ENCODE data around the gene ASB5. TPM values are rescaled to one million over a fixed set of nuclear protein-coding genes. Genes with fewer than 3 reads are reported as not detected.

The ASB5 gene
- total and polyA plus RNA-seq, 10 donors = 0.06 to 0.50 TPM; not detected in 8

DNA sequence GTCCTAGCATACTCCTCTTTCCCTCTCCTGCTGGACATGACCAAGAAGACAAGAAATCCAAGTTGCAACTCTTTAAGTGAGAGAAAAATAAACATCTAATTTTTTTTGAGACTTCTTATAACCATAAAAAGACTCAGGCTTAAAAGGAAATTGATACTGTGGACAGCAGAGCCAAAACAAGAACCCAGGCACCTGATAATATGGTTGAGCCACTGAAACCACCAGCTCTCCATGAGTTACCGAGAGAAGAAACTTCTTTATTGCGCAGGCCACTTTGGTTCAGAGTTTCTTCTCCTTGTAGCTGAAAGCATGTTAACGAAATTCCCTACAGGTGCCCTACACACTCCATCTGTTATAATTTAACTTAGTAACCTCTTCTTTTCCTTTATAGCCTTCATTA is 39.4 kb upstream of the ASB5 start:
- TF ChIP-seq POLR2A (IDR thresholded peaks at IDR 0.05) (no peak), POLR2AphosphoS5 (IDR thresholded peaks at IDR 0.05) (no peak)
- TF ChIP-seq, protein P1, sequence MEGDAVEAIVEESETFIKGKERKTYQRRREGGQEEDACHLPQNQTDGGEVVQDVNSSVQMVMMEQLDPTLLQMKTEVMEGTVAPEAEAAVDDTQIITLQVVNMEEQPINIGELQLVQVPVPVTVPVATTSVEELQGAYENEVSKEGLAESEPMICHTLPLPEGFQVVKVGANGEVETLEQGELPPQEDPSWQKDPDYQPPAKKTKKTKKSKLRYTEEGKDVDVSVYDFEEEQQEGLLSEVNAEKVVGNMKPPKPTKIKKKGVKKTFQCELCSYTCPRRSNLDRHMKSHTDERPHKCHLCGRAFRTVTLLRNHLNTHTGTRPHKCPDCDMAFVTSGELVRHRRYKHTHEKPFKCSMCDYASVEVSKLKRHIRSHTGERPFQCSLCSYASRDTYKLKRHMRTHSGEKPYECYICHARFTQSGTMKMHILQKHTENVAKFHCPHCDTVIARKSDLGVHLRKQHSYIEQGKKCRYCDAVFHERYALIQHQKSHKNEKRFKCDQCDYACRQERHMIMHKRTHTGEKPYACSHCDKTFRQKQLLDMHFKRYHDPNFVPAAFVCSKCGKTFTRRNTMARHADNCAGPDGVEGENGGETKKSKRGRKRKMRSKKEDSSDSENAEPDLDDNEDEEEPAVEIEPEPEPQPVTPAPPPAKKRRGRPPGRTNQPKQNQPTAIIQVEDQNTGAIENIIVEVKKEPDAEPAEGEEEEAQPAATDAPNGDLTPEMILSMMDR (IDR thresholded peaks at IDR 0.05 in 8 of 11, conservative IDR thresholded peaks at IDR 0.05 in 3 of 11) = no peak
- Histone ChIP-seq H3K36me3 (no peaks in the 10 kb centered on the region), H3K4me1 (no peaks in the 10 kb centered on the region), H3K4me3 (no peak overlapping the region), H3K9me3 (no peaks in the 10 kb centered on the region), H3K27ac (no peak overlapping the region), H3K27me3 (replicated peaks in 1 of 7) (peaks cover 0 to 20% (median 0%) of the 10 kb centered on the region in 7 donors)
- no peak for DNase-seq
- intact Hi-C loops (cut with DNase I; ENCODE audit: low total_unique reads) = no loop called here
- 79 to 90% (median 85%) methylated on average over 3 of the region's 3 CpGs for WGBS, 5 donors

DNA sequence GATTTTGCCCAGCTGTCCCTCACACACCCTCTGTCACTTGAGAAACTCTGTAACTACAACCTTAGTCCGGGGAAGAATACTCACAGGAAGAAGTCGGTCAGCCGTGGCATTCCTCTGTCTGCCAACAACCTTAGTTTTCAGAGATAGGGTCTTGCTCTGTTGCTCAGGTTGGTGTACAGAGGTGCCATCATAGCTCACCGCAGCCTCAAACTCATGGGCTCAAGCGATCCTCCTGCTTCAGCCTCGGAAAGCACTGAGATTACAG is 38.6 kb upstream of the ASB5 start:
- Histone ChIP-seq H3K9me3 (no peaks in the 10 kb centered on the region), H3K27me3 (replicated peaks in 1 of 7) (peaks cover 0 to 27% (median 0%) of the 10 kb centered on the region in 7 donors), H3K27ac (no peak overlapping the region), H3K4me3 (no peak overlapping the region), H3K36me3 (no peaks in the 10 kb centered on the region), H3K4me1 (no peaks in the 10 kb centered on the region)
- TF ChIP-seq POLR2A (IDR thresholded peaks at IDR 0.05) (no peak), POLR2AphosphoS5 (IDR thresholded peaks at IDR 0.05) (no peak)
- TF ChIP-seq, protein P1 (IDR thresholded peaks at IDR 0.05 in 8 of 11, conservative IDR thresholded peaks at IDR 0.05 in 3 of 11) = no peak
- no peak for DNase-seq
- WGBS, 5 donors = 76 to 83% (median 82%) methylated on average over 6 of the region's 6 CpGs
- intact Hi-C loops (cut with DNase I; ENCODE audit: low total_unique reads) = no loop called here

DNA sequence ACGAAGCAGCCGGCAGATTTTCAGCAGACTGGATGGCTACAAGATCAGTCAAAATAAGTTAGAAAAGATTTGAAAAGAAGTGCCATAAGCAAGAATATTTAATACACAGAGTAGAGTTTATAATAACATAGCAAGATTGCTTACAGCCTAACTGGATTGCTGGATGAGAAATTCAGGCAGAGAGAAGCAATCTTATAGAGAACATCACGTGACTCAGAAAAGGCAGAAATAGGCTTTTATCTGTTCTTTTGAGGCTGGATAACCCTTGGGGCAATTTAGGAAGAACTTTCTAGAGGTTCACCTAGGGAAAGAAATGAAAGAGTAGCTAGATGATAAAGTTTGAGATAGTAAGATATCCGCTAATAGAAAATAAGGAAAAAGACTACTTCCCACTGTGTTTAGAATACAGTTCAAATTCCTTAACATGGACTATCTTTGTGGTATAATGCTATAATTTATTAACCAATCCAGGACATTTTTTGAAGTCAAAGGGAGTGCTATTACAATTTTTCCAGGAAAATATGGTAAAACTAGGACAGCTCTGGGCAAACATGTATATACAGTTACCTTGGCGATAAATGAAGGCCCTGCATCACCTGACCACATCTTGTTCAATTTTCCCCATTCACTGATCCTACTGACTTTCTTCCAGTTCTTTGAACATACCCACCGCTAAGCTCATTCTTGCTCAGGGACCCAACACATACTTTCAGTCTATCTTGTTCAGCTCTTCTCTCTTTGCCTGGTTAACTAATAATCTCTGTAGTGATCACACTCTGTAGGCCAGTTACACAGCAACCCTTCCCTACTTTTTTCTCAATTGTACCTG is 38.0 kb upstream of the ASB5 start:
- Histone ChIP-seq H3K27me3 (replicated peaks in 1 of 7) (peaks cover 0 to 27% (median 0%) of the 10 kb centered on the region in 7 donors), H3K27ac (no peak overlapping the region), H3K4me3 (no peak overlapping the region), H3K4me1 (no peaks in the 10 kb centered on the region), H3K36me3 (no peaks in the 10 kb centered on the region), H3K9me3 (no peaks in the 10 kb centered on the region)
- TF ChIP-seq, protein P1 (IDR thresholded peaks at IDR 0.05 in 8 of 11, conservative IDR thresholded peaks at IDR 0.05 in 3 of 11) = no peak
- no peak for TF ChIP-seq POLR2A (IDR thresholded peaks at IDR 0.05)
- no peak for TF ChIP-seq POLR2AphosphoS5 (IDR thresholded peaks at IDR 0.05)
- intact Hi-C loops (cut with DNase I; ENCODE audit: low total_unique reads) = no loop called here
- DNase-seq = no peak
- WGBS, 5 donors = 84 to 91% (median 87%) methylated on average over 6 of the region's 6 CpGs

DNA sequence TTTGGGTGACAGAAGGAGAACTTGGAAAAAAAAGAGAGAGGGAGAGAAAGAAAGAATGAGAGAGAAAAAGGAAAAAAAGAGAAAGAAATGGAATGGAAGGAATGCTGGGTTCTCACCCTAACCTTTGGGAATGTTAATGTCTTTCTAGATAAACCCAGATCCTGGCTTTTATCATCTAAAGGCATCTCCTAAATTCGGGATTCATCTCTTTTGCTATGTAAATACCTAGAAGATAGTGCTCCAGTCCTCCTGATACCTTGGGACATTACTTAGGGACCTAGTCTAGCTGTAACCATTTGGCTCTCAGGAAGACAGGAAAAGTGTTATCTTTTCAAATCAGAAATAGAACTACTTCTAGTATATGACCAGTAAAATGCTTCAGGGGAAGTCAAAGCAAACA is 34.9 kb upstream of the ASB5 start:
- no peaks in the 10 kb centered on the region for H3K36me3 ChIP-seq
- DNase-seq = no peak
- intact Hi-C loops (cut with DNase I; ENCODE audit: low total_unique reads) = no loop called here
- peaks cover 0 to 27% (median 0%) of the 10 kb centered on the region in 7 donors for H3K27me3 ChIP-seq (replicated peaks in 1 of 7)
- no peak overlapping the region for H3K27ac ChIP-seq
- H3K4me3 ChIP-seq = no peak overlapping the region
- no peaks in the 10 kb centered on the region for H3K9me3 ChIP-seq
- H3K4me1 ChIP-seq = no peaks in the 10 kb centered on the region
- 20 to 53% (median 46%) methylated on average over 1 of the region's 1 CpG for WGBS, 5 donors
- no peak for TF ChIP-seq POLR2A (IDR thresholded peaks at IDR 0.05)
- no peak for TF ChIP-seq POLR2AphosphoS5 (IDR thresholded peaks at IDR 0.05)
- TF ChIP-seq, protein P1 (IDR thresholded peaks at IDR 0.05 in 8 of 11, conservative IDR thresholded peaks at IDR 0.05 in 3 of 11) = no peak
